HG02588 (cell line): ENCODE data around the gene HIVEP2.

Experiments used
- ATAC-seq: cut with Tn5 transposase; IDR thresholded peaks from one replicate; pipeline ENCODE4 v1.9.1; 2021; ENCODE audit warnings: mild to moderate bottlenecking, moderate library complexity; ENCODE audit not compliant: unreplicated experiment

The HIVEP2 gene

GRCh38 chr6:142868917-142869316 lies 76.1 kb downstream of the HIVEP2 start:
- no peak for ATAC-seq

DNA sequence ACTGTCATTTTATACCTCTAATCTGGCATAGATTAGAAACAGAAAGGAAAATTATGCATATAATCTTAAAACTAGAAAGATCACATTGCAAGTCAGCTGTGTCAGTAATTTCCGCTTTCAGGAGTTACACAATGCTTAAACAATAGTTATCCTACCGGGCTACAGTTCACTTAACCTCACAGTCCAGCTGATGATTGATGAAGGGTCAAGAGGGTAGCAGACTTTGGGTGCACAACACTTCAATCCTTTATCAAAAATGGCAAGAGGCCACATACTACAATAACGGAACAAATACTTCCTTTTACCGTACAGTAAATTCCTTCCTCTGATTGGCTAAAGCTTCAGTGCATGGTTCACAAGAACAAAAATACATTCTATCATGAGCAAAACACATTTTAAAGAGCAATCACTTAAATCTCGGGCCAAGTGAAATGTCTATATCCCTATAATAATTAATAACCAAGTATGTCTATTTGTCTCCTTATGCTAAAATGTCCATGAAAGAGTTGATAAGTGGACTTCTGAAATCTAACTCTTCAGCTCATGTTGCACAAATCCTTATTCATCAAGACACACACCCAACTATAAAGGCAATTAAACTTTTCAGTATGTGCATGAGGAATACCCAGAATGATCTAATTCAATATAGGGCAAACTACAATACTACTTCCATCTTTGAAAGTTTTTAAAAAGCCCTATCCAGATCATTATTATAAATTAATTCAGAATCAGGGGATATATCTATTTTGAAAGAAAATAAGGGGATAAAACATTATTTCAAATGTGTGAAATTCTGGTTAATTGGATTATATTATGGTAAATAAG lies 76.8 kb downstream of the HIVEP2 start:
- ATAC-seq = no peak

DNA sequence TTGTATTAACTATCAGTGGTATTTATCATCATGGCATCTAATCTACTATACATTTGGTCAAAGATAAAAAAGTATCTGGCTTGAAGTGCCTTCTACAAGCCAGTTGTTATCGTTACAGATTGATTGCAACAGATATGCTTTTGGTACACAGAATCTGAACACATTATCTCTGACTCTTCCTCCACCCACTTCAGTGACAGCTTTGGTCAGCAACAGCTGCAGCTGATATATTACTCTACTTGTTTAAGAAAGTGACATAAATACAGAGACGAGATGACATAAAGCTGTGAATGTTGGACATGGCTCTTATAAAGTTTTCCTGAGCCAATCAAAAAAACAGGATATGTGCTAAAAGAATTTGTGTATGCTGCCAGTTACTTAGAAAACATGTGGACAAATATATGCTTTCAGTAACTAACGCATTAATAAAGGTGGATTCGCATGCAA lies 77.6 kb downstream of the HIVEP2 start:
- ATAC-seq = no peak

- no peak for ATAC-seq
These were observed 81.0 kb downstream of the HIVEP2 start for GRCh38 chr6:142863981-142864380.

GRCh38 chr6:142861711-142862110 lies 83.3 kb downstream of the HIVEP2 start:
- ATAC-seq = no peak

DNA sequence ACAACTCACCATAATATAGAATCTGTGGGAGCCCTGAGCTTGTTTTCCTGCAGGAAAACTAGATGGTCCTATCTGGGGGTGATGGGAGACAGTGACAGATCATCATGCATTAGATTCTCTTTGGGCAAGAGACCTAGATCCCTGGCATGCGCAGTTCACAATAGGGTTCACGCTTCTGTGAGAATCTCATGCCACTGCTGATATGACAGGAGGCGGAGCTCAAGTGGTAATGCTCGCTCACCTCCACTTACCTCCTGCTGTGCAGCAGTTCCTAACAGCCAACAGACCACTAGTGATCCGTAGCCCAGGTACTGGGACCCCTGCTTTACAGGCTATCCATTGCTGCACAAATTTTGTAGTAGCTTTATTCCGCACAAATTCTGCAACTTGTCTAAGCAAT lies 84.5 kb downstream of the HIVEP2 start:
- ATAC-seq = no peak

GRCh38 chr6:142857796-142858555 lies 87.0 kb downstream of the HIVEP2 start:
- peak; percentile 13 for ATAC-seq

- ATAC-seq = peak; percentile 59
These were observed 87.7 kb downstream of the HIVEP2 start for GRCh38 chr6:142857233-142857761.

- ATAC-seq = peak; percentile 71
These were observed 88.2 kb downstream of the HIVEP2 start for GRCh38 chr6:142856624-142857232.

GRCh38 chr6:142855893-142856623 lies 88.9 kb downstream of the HIVEP2 start:
- peak; percentile 18 for ATAC-seq

- ATAC-seq = no peak
These were observed 90.1 kb downstream of the HIVEP2 start for GRCh38 chr6:142854589-142855488.

DNA sequence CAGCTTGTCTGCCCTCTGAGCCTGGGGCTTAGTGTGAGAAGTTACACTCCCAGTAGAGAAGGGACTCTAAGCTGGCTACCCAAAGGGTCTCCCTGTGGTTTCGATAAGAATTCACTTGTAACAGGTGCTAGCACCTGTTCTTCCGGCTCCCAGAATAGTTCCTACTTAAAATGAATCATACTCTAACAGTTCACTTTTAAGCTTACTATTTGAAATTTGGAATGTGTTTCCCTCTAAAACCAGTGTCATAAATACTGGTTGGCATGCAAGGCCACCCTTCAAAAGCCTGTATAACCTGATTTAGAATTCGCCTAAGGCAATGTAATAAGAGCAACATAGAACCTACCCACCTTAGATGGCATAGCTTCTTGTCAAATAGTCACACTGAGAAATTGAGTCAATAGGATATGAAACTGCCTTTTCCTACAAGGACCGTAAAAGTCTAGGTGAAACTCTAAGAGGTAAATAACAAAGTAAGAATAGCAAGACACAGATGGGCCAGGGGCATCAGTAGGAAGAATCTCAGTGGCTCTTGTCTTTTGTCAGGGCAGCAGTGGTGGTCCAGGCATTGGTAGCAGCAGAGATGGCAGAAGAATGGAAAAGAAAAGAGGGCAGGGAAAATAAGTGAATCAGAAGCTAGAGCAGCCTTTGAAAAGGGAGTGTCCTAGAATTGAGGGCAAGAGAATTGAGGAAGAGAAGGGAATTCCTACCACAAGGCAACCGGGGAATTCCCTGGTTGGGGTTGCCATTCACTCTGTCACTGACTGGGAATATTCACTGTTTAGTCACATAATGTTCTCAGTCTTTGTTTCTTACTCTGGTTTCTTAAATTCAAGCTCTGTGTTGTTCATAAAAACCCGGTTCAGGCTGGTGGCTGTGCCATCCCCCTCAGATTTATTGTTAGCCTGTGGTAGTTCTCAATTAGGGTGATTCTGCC lies 91.5 kb downstream of the HIVEP2 start:
- ATAC-seq = no peak

DNA sequence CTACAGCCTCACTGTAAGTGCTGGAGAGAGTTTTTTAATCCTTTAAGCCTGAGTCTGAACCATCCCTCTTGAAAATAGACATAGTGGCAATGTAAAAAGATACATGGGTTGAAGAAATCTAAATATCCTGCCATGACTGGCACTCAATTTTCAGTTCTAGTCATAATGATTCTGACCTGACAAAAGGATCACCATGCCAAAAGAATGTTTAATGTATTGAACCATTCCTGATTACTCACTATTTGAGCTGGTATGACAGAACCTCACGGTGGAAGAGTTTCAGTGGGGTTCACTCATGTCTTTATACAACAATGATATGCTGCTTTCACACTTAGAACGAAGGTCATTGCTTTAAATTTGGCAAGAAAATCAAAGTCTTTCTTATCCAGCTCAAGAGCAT lies 93.4 kb downstream of the HIVEP2 start:
- no peak for ATAC-seq

- ATAC-seq = peak; percentile 49
These were observed 94.1 kb downstream of the HIVEP2 start for GRCh38 chr6:142850679-142851423.

- no peak for ATAC-seq
These were observed 96.0 kb downstream of the HIVEP2 start for GRCh38 chr6:142848976-142849375.

GRCh38 chr6:142848156-142848555 lies 96.8 kb downstream of the HIVEP2 start:
- no peak for ATAC-seq

DNA sequence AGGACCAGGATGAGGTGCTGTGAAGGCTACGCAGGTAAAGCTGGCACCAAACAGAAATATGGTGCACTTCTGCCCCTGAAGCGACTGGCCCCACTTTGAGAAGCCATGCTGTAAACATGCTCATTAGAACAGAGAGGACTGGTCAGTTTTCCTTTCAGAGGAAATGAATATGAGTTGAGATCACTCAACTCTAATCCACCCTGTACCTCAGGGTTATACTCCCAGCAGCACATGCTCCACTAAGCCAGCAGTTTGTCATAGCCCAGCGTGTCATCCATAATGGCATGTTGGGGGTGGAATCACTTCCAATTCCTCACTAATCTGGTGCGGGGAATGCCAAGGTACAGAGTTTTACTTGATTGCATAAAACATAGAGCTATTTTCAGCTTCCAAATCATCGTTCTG lies 98.1 kb downstream of the HIVEP2 start:
- no peak for ATAC-seq

- no peak for ATAC-seq
These were observed 98.5 kb downstream of the HIVEP2 start for GRCh38 chr6:142846459-142846831.
